Measurements from ENCODE around the gene ANKRD55. TPM values are rescaled to one million over a fixed set of nuclear protein-coding genes. Genes with fewer than 3 reads are reported as not detected.

ANKRD55 gene
- total RNA-seq: not detected

GRCh38 chr5:56233230-56233629 lies at the start of gene ANKRD55:
TSS of gene ANKRD55 (minus strand) at chr5:56233330. CDS start at chr5:56232913, 417 bp downstream.
- intact Hi-C loops (cut with DNase I): no loop called here
- TF ChIP-seq, protein P1, sequence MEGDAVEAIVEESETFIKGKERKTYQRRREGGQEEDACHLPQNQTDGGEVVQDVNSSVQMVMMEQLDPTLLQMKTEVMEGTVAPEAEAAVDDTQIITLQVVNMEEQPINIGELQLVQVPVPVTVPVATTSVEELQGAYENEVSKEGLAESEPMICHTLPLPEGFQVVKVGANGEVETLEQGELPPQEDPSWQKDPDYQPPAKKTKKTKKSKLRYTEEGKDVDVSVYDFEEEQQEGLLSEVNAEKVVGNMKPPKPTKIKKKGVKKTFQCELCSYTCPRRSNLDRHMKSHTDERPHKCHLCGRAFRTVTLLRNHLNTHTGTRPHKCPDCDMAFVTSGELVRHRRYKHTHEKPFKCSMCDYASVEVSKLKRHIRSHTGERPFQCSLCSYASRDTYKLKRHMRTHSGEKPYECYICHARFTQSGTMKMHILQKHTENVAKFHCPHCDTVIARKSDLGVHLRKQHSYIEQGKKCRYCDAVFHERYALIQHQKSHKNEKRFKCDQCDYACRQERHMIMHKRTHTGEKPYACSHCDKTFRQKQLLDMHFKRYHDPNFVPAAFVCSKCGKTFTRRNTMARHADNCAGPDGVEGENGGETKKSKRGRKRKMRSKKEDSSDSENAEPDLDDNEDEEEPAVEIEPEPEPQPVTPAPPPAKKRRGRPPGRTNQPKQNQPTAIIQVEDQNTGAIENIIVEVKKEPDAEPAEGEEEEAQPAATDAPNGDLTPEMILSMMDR (IDR thresholded peaks at IDR 0.05): no peak
- no peaks in the 10 kb centered on the region for H3K4me1 ChIP-seq
- H3K4me3 ChIP-seq: no peak within 1 kb of the TSS
- no peak for DNase-seq (ENCODE audit: low spot score in 2 of 2)
- H3K27me3 ChIP-seq: no peaks in the 10 kb centered on the region
- H3K36me3 ChIP-seq: no peaks in the 10 kb centered on the region
- H3K27ac ChIP-seq: no peak within 1 kb of the TSS
- H3K9me3 ChIP-seq: no peaks in the 10 kb centered on the region

DNA sequence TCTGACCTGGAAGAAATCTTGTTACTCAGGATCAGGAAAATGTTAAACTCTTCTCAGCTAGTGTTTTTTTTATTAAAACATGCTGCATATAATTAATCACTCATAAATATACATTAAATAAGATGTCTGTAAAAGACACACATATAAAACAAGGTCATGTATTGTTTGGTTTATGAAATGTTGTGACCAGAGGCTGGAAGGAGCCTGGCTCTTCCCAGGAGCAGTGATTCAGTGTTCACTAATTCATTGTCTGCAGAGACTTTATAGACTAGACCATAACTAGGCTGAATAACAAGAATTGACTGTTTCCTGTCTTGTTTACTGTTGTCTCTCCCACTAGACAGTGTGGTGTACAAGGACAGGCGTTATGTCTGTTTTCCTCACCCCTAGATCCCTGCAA lies 49.1 kb upstream of the ANKRD55 start:
- H3K4me1 ChIP-seq: peaks cover 7 to 21% of the 10 kb centered on the region in 2 donors
- DNase-seq (ENCODE audit: low spot score in 2 of 2): no peak
- no peaks in the 10 kb centered on the region for H3K9me3 ChIP-seq
- H3K27me3 ChIP-seq: no peaks in the 10 kb centered on the region
- intact Hi-C loops (cut with DNase I): no loop called here
- no peaks in the 10 kb centered on the region for H3K36me3 ChIP-seq
- no peak overlapping the region for H3K27ac ChIP-seq
- TF ChIP-seq, protein P1 (IDR thresholded peaks at IDR 0.05): no peak
- no peak overlapping the region for H3K4me3 ChIP-seq

DNA sequence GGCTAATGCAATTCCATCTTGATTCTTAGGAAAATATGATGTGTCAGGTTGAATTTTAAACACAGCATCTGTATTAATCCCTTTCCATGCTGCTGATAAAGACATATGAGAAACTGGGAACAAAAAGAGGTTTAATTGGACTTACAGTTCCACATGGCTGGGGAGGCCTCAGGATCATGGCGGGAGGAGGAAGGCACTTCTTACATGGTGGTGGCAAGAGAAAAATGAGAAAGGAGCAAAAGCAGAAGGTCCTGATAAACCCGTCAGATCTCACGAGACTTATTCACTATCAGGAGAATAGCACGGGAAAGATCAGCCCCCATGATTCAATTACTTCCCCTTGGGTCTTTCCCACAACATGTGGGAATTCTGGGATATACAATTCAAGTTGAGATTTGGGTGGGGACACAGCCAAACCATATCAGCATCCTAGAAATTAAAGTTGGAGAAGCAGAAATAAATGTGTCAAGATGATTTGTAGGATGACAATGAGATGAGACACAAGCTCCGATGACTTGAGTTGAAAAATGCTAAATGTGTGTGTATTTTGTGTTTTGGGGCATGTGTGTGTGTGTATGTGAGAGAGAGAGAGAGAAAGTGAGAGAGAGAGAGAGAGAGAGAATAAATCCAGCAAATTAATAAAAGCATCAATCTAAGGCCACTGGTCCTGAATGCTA lies 48.5 kb upstream of the ANKRD55 start:
- no peaks in the 10 kb centered on the region for H3K36me3 ChIP-seq
- H3K4me1 ChIP-seq: peaks cover 7 to 21% of the 10 kb centered on the region in 2 donors
- no peak overlapping the region for H3K4me3 ChIP-seq
- DNase-seq (ENCODE audit: low spot score in 2 of 2): no peak
- H3K27me3 ChIP-seq: no peaks in the 10 kb centered on the region
- TF ChIP-seq, protein P1 (IDR thresholded peaks at IDR 0.05): no peak
- intact Hi-C loops (cut with DNase I): no loop called here
- H3K9me3 ChIP-seq: no peaks in the 10 kb centered on the region
- no peak overlapping the region for H3K27ac ChIP-seq

GRCh38 chr5:56279979-56280378 lies 46.8 kb upstream of the ANKRD55 start:
- intact Hi-C loops (cut with DNase I): no loop called here
- no peaks in the 10 kb centered on the region for H3K9me3 ChIP-seq
- no peaks in the 10 kb centered on the region for H3K36me3 ChIP-seq
- TF ChIP-seq, protein P1 (IDR thresholded peaks at IDR 0.05): no peak
- no peak overlapping the region for H3K4me3 ChIP-seq
- peaks cover 7 to 21% of the 10 kb centered on the region in 2 donors for H3K4me1 ChIP-seq
- H3K27me3 ChIP-seq: no peaks in the 10 kb centered on the region
- no peak overlapping the region for H3K27ac ChIP-seq
- DNase-seq (ENCODE audit: low spot score in 2 of 2): no peak

DNA sequence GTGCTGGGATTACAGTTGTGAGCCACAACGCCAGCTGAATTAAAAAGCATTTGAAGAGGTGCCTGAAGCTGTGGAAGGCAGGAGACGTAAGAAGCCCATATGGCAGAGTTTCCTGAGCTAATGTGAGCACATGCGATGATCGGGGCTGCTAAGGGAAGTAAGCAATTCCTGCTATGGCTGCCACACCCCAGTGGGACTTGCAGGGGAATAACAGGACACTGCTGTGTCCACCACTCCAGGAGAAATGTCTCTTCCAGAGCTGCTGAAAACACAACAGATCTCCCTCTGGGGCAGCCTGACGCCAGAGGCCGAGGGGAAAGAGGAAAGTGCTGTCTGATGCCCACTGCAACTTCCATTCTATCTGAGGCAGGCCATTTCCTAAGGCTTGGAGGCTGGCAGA lies 46.2 kb upstream of the ANKRD55 start:
- H3K27ac ChIP-seq: peak overlapping the region in 1 of 2 donors; percentile 59
- H3K27me3 ChIP-seq: no peaks in the 10 kb centered on the region
- no peak for DNase-seq (ENCODE audit: low spot score in 2 of 2)
- H3K9me3 ChIP-seq: no peaks in the 10 kb centered on the region
- TF ChIP-seq, protein P1 (IDR thresholded peaks at IDR 0.05): no peak
- H3K4me3 ChIP-seq: no peak overlapping the region
- intact Hi-C loops (cut with DNase I): no loop called here
- peaks cover 7 to 21% of the 10 kb centered on the region in 2 donors for H3K4me1 ChIP-seq
- no peaks in the 10 kb centered on the region for H3K36me3 ChIP-seq

Measured in ascending aorta (tissue), 2 donors.